ENCODE data around the gene C11orf68.
A peak's percentile ranks its signal among the peaks of the same experiment; 100 is the strongest.

C11orf68 gene

GRCh38 chr11:65882120-65883057, 36.5 kb downstream of the C11orf68 start:
- Histone ChIP-seq H3K9ac (ENCODE audit: low read depth, low read length, poor library complexity) (peak overlapping the region; percentile 33), H3K36me3 (replicated peaks in 1 of 2; ENCODE audit: control insufficient read depth in 2 of 2, insufficient read depth in 2 of 2, low read length in 2 of 2) (peaks cover 33 to 53% of the 10 kb centered on the region in 2 donors), H3K4me2 (ENCODE audit: insufficient read depth, low read length, poor library complexity, severe bottlenecking) (no peak overlapping the region), H2BK12ac (ENCODE audit: low read length) (no peak overlapping the region), H2BK120ac (ENCODE audit: low read depth, low read length) (no peak overlapping the region), H2BK15ac (ENCODE audit: low read length) (no peak overlapping the region), H3K27me3 (ENCODE audit: control insufficient read depth in 3 of 3, insufficient read depth in 3 of 3, low read depth in 1 of 3, low read length in 3 of 3) (no peaks in the 10 kb centered on the region), H3K79me1 (ENCODE audit: low read depth, low read length) (peaks cover 1% of the 10 kb centered on the region), H4K8ac (ENCODE audit: low read depth, low read length) (no peak overlapping the region), H2BK5ac (ENCODE audit: low read length) (no peak overlapping the region), H3K4ac (ENCODE audit: low read length) (no peak overlapping the region), H3K23ac (ENCODE audit: low read depth, low read length, poor library complexity) (no peak overlapping the region), H3K14ac (ENCODE audit: low read length) (no peak overlapping the region), H3K18ac (ENCODE audit: low read length) (no peak overlapping the region), H2AK5ac (ENCODE audit: low read depth, low read length) (peak overlapping the region; percentile 60), H2AFZ (ENCODE audit: low read length) (no peak overlapping the region), H4K91ac (ENCODE audit: low read depth, low read length, poor library complexity) (no peak overlapping the region), H3K9me3 (replicated peaks in 1 of 2; ENCODE audit: control insufficient read depth in 2 of 2, insufficient read depth in 1 of 2, low read depth in 1 of 2, low read length in 2 of 2) (peaks cover 0 to 2% of the 10 kb centered on the region in 2 donors), H3K27ac (replicated peaks; ENCODE audit: low read length) (no peak overlapping the region), H3K4me1 (ENCODE audit: control insufficient read depth in 2 of 2, insufficient read depth in 1 of 2, low read depth in 1 of 2, low read length in 2 of 2) (peaks cover 1 to 7% of the 10 kb centered on the region in 2 donors), H3K4me3 (ENCODE audit: low read length in 2 of 2) (peak overlapping the region in 1 of 2 donors; percentile 6)
- WGBS, 2 donors (ENCODE audit: extremely low coverage in 2 of 2, insufficient read length in 2 of 2, insufficient replicate concordance in 1 of 2), result no CpG with 5 or more reads among the region's 30 CpGs
- DNase-seq (ENCODE audit: low spot score), result no peak

- H3K4me3 ChIP-seq (ENCODE audit: low read length in 2 of 2), result no peak overlapping the region
- WGBS, 2 donors (ENCODE audit: extremely low coverage in 2 of 2, insufficient read length in 2 of 2, insufficient replicate concordance in 1 of 2), result no CpG with 5 or more reads among the region's 7 CpGs
- H2BK120ac ChIP-seq (ENCODE audit: low read depth, low read length), result no peak overlapping the region
- peak overlapping the region; percentile 41 for H2AK5ac ChIP-seq (ENCODE audit: low read depth, low read length)
- H3K27me3 ChIP-seq (ENCODE audit: control insufficient read depth in 3 of 3, insufficient read depth in 3 of 3, low read depth in 1 of 3, low read length in 3 of 3), result no peaks in the 10 kb centered on the region
- no peak overlapping the region for H3K9ac ChIP-seq (ENCODE audit: low read depth, low read length, poor library complexity)
- peaks cover 0 to 2% of the 10 kb centered on the region in 2 donors for H3K9me3 ChIP-seq (replicated peaks in 1 of 2; ENCODE audit: control insufficient read depth in 2 of 2, insufficient read depth in 1 of 2, low read depth in 1 of 2, low read length in 2 of 2)
- H2AFZ ChIP-seq (ENCODE audit: low read length), result no peak overlapping the region
- peak overlapping the region; percentile 41 for H3K18ac ChIP-seq (ENCODE audit: low read length)
- H3K14ac ChIP-seq (ENCODE audit: low read length), result no peak overlapping the region
- DNase-seq (ENCODE audit: low spot score), result no peak
- H3K4me1 ChIP-seq (ENCODE audit: control insufficient read depth in 2 of 2, insufficient read depth in 1 of 2, low read depth in 1 of 2, low read length in 2 of 2), result peaks cover 0 to 2% of the 10 kb centered on the region in 2 donors
- H2BK5ac ChIP-seq (ENCODE audit: low read length), result no peak overlapping the region
- H3K27ac ChIP-seq (replicated peaks; ENCODE audit: low read length), result no peak overlapping the region
- no peaks in the 10 kb centered on the region for H3K79me1 ChIP-seq (ENCODE audit: low read depth, low read length)
- no peak overlapping the region for H2BK15ac ChIP-seq (ENCODE audit: low read length)
- H3K23ac ChIP-seq (ENCODE audit: low read depth, low read length, poor library complexity), result no peak overlapping the region
- H2BK12ac ChIP-seq (ENCODE audit: low read length), result no peak overlapping the region
- no peak overlapping the region for H4K8ac ChIP-seq (ENCODE audit: low read depth, low read length)
- no peak overlapping the region for H4K91ac ChIP-seq (ENCODE audit: low read depth, low read length, poor library complexity)
- H3K36me3 ChIP-seq (replicated peaks in 1 of 2; ENCODE audit: control insufficient read depth in 2 of 2, insufficient read depth in 2 of 2, low read length in 2 of 2), result peaks cover 25 to 42% of the 10 kb centered on the region in 2 donors
- H3K4me2 ChIP-seq (ENCODE audit: insufficient read depth, low read length, poor library complexity, severe bottlenecking), result no peak overlapping the region
- H3K4ac ChIP-seq (ENCODE audit: low read length), result no peak overlapping the region
These were observed 37.9 kb downstream of the C11orf68 start for GRCh38 chr11:65880844-65881421.

- Histone ChIP-seq H3K27ac (replicated peaks; ENCODE audit: low read length) (no peak overlapping the region), H3K23ac (ENCODE audit: low read depth, low read length, poor library complexity) (peak overlapping the region; percentile 86), H3K18ac (ENCODE audit: low read length) (no peak overlapping the region), H2BK5ac (ENCODE audit: low read length) (no peak overlapping the region), H3K4me1 (ENCODE audit: control insufficient read depth in 2 of 2, insufficient read depth in 1 of 2, low read depth in 1 of 2, low read length in 2 of 2) (peaks cover 0 to 2% of the 10 kb centered on the region in 2 donors), H4K8ac (ENCODE audit: low read depth, low read length) (no peak overlapping the region), H3K4ac (ENCODE audit: low read length) (no peak overlapping the region), H3K4me2 (ENCODE audit: insufficient read depth, low read length, poor library complexity, severe bottlenecking) (no peak overlapping the region), H2AK5ac (ENCODE audit: low read depth, low read length) (no peak overlapping the region), H3K4me3 (ENCODE audit: low read length in 2 of 2) (no peak overlapping the region), H2BK120ac (ENCODE audit: low read depth, low read length) (no peak overlapping the region), H3K79me1 (ENCODE audit: low read depth, low read length) (no peaks in the 10 kb centered on the region), H3K27me3 (ENCODE audit: control insufficient read depth in 3 of 3, insufficient read depth in 3 of 3, low read depth in 1 of 3, low read length in 3 of 3) (no peaks in the 10 kb centered on the region), H3K9ac (ENCODE audit: low read depth, low read length, poor library complexity) (no peak overlapping the region), H2BK12ac (ENCODE audit: low read length) (no peak overlapping the region), H2BK15ac (ENCODE audit: low read length) (no peak overlapping the region), H3K9me3 (replicated peaks in 1 of 2; ENCODE audit: control insufficient read depth in 2 of 2, insufficient read depth in 1 of 2, low read depth in 1 of 2, low read length in 2 of 2) (peaks cover 0 to 2% of the 10 kb centered on the region in 2 donors), H3K14ac (ENCODE audit: low read length) (no peak overlapping the region), H2AFZ (ENCODE audit: low read length) (no peak overlapping the region), H3K36me3 (replicated peaks in 1 of 2; ENCODE audit: control insufficient read depth in 2 of 2, insufficient read depth in 2 of 2, low read length in 2 of 2) (peaks cover 17 to 33% of the 10 kb centered on the region in 2 donors), H4K91ac (ENCODE audit: low read depth, low read length, poor library complexity) (no peak overlapping the region)
- DNase-seq (ENCODE audit: low spot score), result no peak
- no CpG with 5 or more reads among the region's 7 CpGs for WGBS, 2 donors (ENCODE audit: extremely low coverage in 2 of 2, insufficient read length in 2 of 2, insufficient replicate concordance in 1 of 2)
These were observed 38.8 kb downstream of the C11orf68 start for GRCh38 chr11:65880027-65880426.

- Histone ChIP-seq H3K27ac (replicated peaks; ENCODE audit: low read length) (no peak within 1 kb of the TSS), H3K4me2 (ENCODE audit: insufficient read depth, low read length, poor library complexity, severe bottlenecking) (no peak within 1 kb of the TSS), H2AFZ (ENCODE audit: low read length) (no peak within 1 kb of the TSS), H2AK5ac (ENCODE audit: low read depth, low read length) (no peak within 1 kb of the TSS), H3K4me1 (ENCODE audit: control insufficient read depth in 2 of 2, insufficient read depth in 1 of 2, low read depth in 1 of 2, low read length in 2 of 2) (peaks cover 0 to 2% of the 10 kb centered on the region in 2 donors), H4K91ac (ENCODE audit: low read depth, low read length, poor library complexity) (no peak within 1 kb of the TSS), H3K23ac (ENCODE audit: low read depth, low read length, poor library complexity) (peak within 1 kb of the TSS; percentile 86), H3K14ac (ENCODE audit: low read length) (no peak within 1 kb of the TSS), H3K4me3 (ENCODE audit: low read length in 2 of 2) (no peak within 1 kb of the TSS), H3K79me1 (ENCODE audit: low read depth, low read length) (no peaks in the 10 kb centered on the region), H3K36me3 (replicated peaks in 1 of 2; ENCODE audit: control insufficient read depth in 2 of 2, insufficient read depth in 2 of 2, low read length in 2 of 2) (peaks cover 17 to 29% of the 10 kb centered on the region in 2 donors), H3K9me3 (replicated peaks in 1 of 2; ENCODE audit: control insufficient read depth in 2 of 2, insufficient read depth in 1 of 2, low read depth in 1 of 2, low read length in 2 of 2) (peaks cover 0 to 2% of the 10 kb centered on the region in 2 donors), H2BK12ac (ENCODE audit: low read length) (no peak within 1 kb of the TSS), H3K18ac (ENCODE audit: low read length) (peak within 1 kb of the TSS; percentile 42), H4K8ac (ENCODE audit: low read depth, low read length) (no peak within 1 kb of the TSS), H3K27me3 (ENCODE audit: control insufficient read depth in 3 of 3, insufficient read depth in 3 of 3, low read depth in 1 of 3, low read length in 3 of 3) (no peaks in the 10 kb centered on the region), H2BK5ac (ENCODE audit: low read length) (no peak within 1 kb of the TSS), H2BK15ac (ENCODE audit: low read length) (no peak within 1 kb of the TSS), H3K4ac (ENCODE audit: low read length) (no peak within 1 kb of the TSS), H2BK120ac (ENCODE audit: low read depth, low read length) (no peak within 1 kb of the TSS), H3K9ac (ENCODE audit: low read depth, low read length, poor library complexity) (no peak within 1 kb of the TSS)
- no peak for DNase-seq (ENCODE audit: low spot score)
- no CpG with 5 or more reads among the region's 7 CpGs for WGBS, 2 donors (ENCODE audit: extremely low coverage in 2 of 2, insufficient read length in 2 of 2, insufficient replicate concordance in 1 of 2)
These were observed 39.2 kb downstream of the C11orf68 start, which contains the start of gene CTSW for GRCh38 chr11:65879617-65880016. Gene CTSW, plus strand, starts transcription at chr11:65879837. Its CDS starts 18 bp downstream, at chr11:65879855.
